Stomach (tissue), 4 donors: ENCODE results near the gene TMEM54.

Experiments used
- CTCF ChIP-seq, 7 experiments: fragments of 450-650 bp in 4 of 7; fragments of 200-600 bp in 3 of 7; sonication (generic) in 3 of 7; IDR thresholded peaks; one replicate each; pipeline ENCODE4 v1.5.1; 2016 to 2019; ENCODE audit warnings: antibody characterized with exemption in 7 of 7, control low read depth in 2 of 7, mild to moderate bottlenecking in 1 of 7
- EP300 ChIP-seq: sonication (generic); formaldehyde crosslinking; IDR thresholded peaks from one replicate; pipeline ENCODE4 v1.6.1; 2017; ENCODE audit warnings: antibody characterized with exemption
- POLR2AphosphoS5 ChIP-seq, 3 donors: sonication (generic); formaldehyde crosslinking; IDR thresholded peaks; one replicate each; pipeline ENCODE4 v1.6.1; 2016; ENCODE audit warnings: antibody characterized with exemption in 3 of 3

DNA sequence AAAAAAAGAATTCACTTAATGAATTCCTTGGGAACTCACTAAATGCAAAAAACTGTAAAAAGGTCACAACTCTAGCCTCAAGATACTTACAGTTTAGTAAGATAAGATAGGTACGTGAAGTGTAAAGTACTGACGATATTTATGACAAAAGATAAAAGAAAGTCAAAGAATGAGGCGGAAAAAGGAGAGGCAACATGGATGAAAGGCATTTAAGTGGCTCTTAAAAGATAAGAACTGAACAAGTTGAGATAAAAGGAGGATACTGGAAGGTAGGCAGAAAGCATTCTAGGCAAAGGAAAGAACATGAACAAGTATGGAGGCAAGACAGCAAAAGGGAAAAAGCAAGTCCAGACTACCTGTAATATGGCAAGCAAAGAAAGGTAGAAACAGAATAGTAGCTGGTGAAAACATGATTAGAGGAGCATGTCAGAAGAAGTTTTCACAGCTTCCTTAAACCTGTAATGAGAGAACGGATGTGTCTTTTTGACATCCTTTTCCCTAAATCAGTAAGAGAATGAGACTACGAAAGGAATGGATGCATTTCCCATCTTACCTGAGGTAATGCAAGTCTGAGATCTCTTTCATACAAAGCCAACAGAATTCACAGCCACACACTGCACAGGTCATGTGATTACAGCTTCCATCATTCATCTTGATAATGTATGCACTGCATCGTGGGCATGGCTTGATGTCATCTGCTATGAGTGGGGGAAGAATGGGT lies 46.6 kb upstream of the TMEM54 start:
- no peak for TF ChIP-seq EP300
- no peak for TF ChIP-seq CTCF (IDR thresholded peaks at IDR 0.05)
- no peak for TF ChIP-seq POLR2AphosphoS5 (IDR thresholded peaks at IDR 0.05)
